Stimulated activated CD4-positive, alpha-beta T cell treated with anti-CD3 and anti-CD28 coated beads, Interleukin-4, amount 100 ng/mL, for 4 hours (primary cell): ENCODE results near the gene NARS2.

Source experiments
- DNase-seq, 2 experiments: peaks; one replicate each; pipeline ENCODE4 v3.0.0-alpha.2; 2020

NARS2 gene

DNA sequence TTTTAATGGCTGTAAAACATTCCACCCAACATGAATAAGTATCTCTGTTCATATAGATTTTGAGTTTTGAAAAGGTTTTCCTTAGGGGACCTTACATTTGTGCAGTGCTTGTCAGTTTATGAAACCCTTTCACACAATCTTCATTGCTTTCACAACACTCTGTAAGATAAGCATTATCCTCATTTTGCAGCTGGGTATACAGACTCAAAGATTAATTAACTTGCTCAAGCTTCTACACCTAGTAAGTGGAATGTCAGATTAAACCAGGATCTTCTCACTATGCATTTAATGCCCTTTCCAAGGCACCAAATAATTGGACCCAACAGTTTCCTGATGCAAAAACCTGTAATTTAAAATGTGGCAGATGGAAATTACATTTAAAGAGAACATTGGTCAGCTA lies 145.5 kb downstream of the NARS2 start:
- DNase-seq: no peak

DNA sequence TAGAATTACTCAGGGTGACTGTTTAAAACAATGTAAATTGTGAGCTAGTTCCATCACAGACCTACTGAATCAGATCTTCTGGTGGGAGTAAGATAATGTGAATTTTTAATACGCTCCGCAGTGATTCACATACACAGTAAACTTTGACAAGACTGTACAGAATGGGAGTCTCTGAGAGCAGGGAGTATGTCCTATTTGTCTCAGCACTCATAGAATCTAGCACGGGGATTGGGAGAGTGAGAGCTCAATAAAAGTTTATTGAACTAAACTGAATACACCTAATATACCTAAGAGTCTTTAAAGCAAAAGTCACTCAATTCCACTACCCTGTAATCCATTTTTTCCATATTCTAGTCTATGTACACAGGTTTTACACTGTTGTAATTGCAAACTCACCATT lies 145.9 kb downstream of the NARS2 start:
- DNase-seq: no peak

DNA sequence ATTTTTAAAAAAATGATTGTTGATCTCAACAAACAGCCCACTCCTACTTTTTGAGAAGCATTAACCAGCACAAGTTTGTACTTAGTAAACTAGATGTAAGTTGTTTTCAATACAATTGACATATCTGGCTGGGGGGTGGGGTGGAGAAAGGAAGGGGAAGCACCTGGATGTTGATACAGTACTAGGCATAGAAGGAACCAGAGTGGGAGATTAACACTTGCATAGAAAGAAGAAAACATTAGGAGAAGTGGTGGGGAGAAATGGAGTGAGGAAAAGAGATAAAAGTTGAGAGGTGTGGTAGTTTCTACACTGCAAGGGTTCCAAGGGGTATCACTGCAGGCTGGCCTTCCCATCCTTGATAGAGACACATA lies 146.4 kb downstream of the NARS2 start:
- no peak for DNase-seq

DNA sequence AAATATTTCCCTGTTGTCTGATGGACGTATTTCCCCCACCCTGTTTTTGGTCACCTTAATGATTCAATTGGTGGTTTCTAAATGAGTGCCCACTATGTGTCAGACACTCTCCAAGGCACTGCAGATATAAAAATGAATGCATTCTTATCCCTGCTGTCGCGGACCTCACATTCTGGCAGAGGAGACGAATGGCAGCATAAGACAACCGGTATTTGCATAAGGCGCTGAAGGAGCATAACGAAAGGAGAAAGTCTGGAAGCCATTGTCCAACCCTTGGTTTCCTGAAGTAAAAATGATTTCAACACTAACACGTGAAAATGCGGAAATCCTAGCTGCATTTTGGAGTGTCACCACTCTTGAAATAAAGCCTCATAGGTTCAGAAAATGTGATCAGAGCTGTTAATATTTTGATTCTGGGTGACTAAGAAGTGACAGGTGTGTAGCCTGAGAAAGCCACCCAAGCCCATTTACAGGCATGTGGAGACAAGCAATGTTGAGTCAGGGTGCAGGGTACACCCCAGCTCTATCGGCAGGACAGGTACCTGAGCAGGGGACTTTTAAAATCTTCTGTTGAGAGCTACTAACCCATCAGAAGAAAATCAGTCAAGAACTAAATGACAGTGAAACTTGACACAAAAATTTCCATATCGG lies 146.9 kb downstream of the NARS2 start:
- no peak for DNase-seq

DNA sequence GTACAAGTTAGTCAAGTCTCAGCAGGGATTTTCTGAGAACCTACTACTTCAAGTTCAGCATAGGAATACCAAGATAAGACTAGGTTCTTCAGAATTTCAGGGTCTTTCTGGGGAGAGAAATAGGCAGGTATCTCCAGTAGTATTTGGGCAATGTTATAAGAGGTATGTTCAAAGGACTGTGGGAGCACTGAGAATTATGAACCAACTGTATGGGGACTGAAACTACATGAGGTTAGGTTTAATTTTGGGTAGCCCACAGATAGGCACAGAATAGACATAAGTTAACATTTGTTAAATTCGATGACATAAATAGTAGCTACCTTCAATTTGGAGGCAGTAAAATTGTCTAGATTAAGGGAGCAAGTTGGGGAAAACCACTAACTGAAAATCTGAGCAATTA lies 147.8 kb downstream of the NARS2 start:
- no peak for DNase-seq

DNA sequence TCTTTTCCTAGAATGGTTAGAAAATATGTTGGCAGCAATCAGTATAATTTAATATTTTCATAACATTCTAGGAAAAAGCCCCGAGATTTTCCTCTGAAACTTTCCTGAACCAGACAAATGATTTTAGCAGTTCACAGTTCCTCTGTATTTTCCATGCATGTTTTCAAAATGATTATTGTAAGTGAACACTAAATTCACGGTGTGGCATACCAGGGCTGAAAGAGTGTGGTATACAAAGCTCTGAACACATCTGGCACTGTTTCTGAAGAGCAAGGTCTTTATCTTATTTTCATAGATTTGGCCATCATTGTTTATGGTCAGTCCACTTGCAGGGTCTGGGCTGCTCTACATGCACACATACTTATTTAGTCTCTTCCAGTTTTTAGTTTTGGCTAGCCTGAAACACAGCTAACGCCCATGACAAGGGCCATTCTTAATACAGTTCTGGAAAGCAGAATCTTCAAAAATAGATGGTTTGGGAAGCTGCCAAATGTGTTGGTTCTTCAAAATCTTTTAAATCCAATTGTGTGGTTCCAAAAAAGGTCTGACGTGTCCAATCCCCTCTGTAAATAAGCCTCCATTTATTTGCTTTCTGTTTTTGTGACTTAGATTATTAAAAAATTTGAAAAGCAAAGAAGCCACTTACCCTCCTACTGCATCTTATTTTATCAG lies 149.1 kb downstream of the NARS2 start:
- DNase-seq: no peak

DNA sequence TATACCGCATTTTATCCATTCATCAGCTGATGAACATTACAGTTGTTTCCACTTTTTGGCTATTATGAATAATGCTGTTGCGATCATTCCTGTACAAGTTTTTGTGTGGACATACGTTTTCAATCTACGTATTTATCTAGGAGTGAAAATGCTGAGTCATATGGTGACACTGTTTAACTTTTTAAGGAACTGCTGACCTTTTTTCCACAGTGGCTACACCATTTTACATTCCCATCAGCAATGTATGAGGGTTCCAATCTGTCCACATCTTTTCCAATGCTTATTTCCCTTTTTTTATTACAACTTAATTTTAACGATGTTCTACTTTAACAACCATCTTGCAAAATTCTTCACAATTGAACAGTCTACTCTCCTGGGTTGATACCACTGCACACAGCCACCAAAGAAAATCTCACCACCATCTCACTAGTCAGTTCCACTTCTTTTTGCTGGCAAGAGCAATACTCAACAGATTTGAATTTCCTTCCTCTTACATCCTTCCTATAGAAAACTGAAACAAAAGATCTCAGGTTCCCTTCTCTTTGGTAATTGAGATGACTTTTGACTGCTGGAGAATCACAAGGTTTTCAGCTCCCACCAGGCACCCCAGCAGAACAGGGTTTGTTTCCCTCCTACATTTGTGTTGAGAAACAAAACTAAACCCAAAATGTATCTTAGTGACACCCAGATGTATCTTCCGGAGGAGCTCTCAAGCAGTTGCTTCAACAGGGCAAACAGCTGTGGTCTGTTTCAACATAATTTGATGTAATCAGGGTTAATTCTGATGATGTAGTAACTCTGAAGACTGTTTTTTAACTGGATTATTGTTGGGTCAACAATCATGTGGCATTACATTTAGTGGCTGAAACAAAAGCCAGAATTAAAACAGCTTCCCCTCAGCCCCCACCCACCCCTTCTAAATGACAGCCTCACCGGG lies 150.1 kb downstream of the NARS2 start:
- DNase-seq: no peak

DNA sequence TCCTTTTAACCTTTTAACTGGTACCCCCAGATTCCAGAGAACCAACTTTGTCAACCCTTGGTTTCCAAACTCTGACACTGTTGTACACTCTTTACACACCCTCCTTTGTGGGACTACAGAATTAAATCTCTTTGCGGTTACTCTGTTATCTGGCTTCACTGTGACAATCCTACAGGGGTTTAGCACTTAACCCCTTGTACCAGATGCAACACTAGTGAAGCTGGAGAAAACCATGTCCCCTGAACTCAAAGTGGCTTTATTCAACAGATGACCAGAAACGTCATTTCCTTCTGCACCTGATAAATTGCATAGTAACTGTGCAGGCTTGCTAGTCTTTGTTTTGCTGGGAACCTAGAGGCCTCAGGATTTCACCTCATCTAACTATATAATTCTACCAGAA lies 151.4 kb downstream of the NARS2 start:
- no peak for DNase-seq

DNA sequence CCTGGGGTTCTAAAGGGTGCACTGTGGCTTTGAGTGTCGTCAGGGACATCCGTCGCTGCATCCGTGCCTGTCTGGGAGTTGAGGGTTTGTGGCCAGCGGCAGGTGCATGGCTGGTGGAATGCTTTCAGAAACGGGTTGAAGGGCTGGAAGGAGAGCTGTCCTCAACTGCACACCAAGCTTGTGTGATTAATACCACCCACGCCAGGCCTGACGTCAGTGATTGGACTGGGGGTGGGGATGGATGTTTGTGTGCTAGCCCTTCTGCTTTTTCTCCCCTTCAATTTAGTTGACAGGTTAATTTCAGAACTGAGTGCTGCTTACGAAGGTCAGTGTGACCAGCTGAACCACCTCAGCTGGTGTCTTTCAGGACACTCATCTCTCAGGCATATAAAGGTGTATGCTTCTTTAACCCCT lies 153.9 kb downstream of the NARS2 start:
- DNase-seq: peak; percentile 44 to 48

DNA sequence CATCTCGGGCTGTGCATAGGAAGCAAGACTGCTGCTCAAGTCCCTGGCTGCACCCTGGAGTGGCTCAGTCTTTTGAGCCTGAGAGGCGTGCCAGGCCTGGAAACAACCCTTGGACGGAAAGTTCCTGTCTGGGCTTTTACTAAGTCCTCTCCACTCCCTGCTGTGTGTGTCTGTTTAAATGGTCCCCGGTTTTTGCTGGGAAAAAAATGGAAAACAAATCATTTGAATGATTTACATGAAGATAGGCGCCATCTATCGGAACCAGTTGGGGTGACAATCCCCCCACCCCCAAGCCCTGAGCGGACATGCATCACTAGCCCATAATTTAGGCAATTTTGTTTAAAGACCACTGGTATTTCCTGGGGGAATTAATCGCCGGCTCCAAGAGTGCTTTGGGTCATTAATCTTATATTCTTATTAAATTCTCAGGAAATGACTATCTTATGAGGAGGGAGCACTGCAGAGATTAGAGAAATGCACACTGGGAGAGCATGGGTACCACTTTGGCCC lies 154.4 kb downstream of the NARS2 start:
- peak; percentile 30 to 36 for DNase-seq

DNA sequence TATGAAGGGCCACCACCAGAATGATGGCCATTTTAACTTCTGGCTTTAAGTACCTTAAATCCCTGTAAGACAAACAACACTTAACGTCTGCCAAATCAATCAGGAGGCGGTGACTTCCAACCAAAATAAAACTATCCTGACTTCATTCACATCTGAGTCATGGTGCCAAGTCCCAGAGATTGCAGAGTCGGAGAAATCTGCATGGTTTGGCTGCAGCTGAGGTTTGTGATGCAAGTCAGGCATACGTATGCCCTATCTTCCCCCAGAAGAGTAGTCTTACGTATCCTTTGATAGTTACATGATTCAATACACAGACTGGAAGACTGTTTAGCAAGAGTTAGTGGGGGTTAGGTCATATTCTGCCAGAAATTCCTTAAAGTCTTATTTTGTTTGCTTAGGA lies 155.3 kb downstream of the NARS2 start:
- DNase-seq: no peak

DNA sequence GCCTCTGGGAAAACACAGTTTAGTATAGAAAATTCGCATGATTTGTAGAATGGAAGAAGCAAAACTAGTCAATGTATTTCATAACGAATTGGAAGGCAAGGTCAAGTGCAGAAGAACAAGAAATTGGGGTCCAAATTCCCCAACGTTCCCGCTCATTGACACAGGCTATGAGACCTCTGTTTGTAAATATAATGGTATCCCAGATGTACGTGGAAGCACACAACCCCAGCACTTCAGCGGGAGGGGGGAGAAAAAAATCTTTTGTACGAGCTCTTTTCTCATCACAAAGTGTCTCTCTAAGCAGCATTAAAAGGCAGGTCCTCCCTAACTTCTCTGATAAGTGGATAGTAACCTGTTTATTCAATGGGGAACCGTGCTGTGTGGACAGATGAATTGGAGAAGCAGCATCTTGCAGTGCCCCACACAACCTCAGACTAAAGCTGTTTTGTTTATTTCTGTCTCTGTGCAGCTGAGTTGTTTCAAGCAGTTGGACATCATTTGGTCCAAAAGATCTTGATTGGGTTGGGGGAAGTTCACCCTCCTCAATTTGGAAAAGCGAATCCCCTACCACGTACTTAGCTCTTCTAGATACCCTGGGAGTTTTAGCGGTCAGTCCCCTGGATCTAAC lies 156.0 kb downstream of the NARS2 start:
- DNase-seq: no peak

DNA sequence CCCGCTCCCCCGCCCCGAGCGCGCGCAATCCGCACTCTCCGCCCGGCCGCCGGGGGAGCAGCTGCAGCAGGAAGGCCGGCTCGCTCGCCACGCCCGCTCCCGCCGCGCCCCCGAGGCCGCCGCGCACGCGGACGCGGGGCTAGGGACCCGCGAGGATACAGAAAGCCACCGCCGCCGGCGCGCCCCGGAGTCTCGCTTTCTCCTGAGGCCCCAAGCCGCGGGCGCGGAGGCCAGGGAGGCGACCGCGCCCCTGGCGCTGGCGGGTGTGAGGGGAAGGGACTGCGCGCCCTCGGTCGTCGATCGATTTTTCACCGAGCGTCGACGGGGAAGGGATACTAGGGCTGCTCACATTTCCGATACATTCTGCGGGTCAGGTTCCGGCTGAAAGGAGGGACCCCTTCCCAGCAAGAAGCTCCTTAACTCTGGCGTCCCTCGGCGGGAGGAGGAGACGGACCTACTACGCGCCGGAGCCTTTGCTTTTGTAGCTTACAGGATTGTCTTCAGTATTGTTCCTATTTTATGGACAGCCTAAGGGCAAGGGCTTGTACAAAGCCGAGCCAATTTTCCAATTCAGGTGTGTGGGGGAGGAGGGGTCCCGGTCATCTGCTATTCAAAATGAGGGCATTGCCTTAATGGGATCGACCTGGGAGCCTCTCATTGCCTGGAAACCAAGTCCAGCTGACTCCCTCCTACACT lies 156.6 kb downstream of the NARS2 start:
- peak; percentile 68 to 69 for DNase-seq

DNA sequence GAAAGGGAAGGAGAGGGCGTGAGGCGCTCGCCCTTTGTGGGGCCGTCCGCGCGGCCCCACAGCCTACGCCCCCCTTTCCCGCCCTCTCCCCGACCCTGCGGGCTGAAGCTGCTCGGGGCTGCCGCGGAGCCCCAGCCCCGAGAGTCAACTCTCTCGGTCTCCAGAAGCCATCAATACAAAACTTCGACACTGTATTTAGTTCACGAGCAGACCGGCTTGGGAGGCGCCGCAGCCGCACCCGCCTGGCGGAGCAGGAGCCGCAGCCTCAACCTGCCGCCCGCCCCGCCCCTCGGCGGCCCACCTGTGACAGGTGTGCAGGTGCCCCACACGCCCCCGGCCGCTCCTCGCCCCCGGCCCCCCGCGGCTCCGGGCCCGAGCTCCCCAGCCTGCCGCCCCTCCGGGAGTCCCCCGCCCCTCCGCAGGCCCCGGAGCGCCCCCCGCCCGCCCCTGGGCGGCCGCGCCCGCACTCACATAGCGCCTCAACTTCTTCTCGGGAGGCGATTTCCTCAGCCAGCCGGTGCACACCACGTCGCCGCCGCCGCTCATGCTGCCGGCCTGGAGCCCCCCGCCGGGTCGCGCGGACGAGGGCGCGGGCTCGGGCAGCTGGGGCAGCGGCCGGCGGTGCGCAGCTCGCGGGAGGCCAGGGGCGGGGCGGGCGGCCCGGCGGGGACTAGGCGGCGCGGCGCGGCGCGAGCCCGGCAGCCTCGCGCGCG lies 157.3 kb downstream of the NARS2 start, which contains the start of gene GAB2:
Gene GAB2 (minus strand): TSS at position 646 of the 713 bp plus-strand sequence. CDS start 100 bp downstream, at position 546.
- peak; percentile 5 to 12 for DNase-seq

DNA sequence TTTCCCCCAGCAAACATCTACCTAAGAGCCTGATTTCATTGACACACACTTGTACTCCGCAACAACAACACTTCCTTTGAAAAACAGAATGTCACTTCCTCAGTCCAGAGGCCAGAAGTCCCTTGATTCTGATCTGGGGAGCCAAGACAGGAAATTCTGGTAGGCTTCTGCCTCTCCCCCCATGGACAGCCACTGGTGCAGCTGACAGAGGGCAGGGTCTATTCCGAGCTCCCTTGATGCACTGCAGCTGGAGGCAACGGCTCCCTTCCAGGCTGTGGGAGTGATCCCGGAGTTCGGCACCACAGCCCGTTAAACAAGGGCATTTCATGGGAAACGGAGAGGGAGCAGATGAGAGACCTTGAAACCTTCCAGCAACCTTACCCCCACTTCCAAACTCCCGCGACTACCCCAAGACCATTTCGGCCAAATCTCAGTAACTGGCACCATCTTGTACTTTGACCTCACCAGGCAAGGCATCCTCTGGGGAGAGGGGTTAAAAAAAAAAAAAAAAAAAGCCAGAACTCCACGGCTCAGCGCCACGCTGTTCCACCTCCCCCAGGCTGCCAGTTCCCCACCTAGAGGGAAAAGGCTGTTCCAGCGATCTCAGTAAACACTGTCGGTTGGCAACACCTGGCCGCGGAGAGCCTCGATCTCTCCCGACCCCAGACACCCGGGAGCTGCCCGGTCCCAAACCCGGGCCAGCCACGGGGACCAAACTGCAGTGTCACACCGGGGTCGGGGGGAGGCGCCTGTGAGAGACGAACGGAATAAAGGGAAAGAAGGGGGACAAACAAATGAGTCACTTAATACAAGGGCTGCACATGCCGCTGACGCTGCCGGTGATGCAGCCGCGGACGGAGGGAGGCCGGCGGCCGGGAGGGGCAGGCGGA lies 158.1 kb downstream of the NARS2 start:
- peak; percentile 68 to 77 for DNase-seq

DNA sequence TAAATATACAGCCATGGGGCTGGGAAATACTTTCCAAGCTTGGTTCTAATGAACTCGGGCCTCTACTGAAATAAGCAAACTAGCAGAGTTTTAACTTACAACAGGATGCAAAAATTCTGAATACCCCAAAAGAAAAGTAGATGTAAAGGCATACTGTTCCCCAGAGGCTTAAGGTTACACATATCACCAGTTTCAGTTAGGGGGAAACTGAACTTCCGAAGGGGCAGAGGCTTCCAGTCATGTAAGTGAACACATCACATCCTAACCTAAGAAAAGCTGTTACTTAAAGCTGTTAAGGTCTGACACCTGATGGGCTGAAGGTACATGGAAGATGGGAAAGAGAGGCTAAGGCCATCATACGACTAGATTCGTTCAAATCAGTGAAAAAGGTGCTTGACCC lies 159.3 kb downstream of the NARS2 start:
- no peak for DNase-seq

DNA sequence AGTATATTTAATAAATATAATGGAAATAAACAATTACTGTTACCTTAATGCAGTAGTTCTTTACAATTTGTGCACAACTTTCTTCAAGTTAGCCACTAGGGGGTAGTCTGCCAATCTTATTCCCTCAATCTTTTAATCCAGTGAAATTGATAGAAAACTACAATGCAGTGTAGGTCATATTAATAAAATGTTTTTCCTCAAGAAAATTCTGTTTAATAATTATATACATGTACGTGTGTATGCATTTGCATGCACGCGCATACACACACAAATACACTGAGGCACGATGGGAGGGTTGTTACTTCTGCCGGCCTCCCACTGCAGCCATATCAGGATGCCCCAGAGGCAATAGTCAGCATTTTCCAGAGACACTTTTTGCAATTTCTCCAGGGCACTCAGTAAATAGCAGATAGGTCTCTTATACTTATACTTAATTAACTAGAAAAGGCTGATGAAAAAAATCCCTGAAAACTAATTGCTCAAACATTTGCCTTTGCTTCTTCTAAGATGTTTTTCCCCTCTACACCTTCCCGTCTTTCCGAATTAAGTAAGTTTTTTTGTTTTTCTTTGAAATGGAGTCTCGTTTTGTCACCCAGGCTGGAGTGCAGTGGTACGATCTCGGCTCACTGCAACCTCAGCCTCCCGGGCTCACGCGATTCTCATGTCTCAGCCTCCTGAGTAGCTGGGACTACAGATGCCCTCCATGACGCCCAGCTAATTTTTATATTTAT lies 160.2 kb downstream of the NARS2 start:
- no peak for DNase-seq

DNA sequence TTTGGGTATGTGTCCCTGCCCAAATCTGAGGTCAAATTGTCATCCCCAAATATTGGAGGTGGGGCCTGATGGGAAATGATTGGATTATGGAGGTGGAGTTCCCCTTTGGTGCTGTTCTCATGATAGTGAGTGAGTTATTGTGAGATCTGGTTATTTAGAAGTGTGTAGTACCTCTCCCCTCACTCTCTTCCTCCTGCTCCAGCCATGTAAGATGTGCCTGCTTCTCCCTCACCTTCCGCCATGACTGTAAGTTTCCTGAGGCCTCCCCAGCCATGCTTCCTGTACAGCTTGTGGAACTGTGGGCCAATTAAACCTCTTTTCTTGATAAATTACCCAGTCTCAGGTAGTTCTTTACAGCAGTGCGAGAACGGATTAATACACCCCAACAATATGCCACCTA lies 166.0 kb downstream of the NARS2 start:
- no peak for DNase-seq

DNA sequence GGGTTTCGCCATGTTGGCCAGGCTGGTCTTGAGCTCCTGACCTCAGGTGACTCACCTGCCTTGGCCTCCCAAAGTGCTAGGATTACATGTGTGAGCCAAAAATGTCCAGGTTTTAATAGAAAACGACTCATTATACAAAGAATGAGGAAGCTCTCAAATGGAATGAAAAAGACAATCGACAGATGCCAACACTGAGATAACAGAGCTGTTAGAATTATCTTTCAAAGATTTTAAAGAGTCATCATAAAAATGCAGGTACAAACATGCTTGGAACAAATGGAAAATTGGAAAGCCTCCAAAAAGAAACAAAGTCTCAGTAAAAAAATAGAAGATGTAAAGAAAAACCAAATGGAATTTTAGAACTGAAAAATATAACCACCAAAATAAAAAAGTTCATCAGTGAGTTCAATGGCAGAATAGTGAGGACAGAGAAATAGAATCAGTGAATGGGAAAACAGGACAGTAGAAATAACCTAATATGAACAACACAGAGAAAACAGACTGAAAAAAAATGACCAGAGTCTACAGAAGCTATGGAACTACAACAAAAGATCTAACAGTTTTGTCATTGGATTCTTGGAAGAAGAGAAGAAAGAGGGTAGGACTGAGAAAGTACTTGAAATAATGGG lies 168.0 kb downstream of the NARS2 start:
- DNase-seq: no peak
